CD14-positive monocyte (primary cell): ENCODE data around the gene HAUS7. TPM values are rescaled to one million over a fixed set of nuclear protein-coding genes. Genes with fewer than 3 reads are reported as not detected.

Source experiments
- DNase-seq, 3 donors: peaks; one replicate each; pipeline ENCODE4 v3.0.0-alpha.2; 2011 to 2022
- H2AFZ ChIP-seq: 2 replicates; pipeline ENCODE4 v1.6.0; 2012; ENCODE audit warnings: mild to moderate bottlenecking, low read depth, low read length, inconsistent platforms; ENCODE audit not compliant: insufficient read depth, poor library complexity, severe bottlenecking
- H3K27ac ChIP-seq, 2 donors: 1 replicate in 1 of 2; 2 replicates in 1 of 2; pipeline ENCODE4 v1.5.1; 2012 to 2013; ENCODE audit warnings: low read length in 2 of 2, control low read depth in 1 of 2, inconsistent platforms in 1 of 2, low read depth in 1 of 2, mild to moderate bottlenecking in 1 of 2
- H3K27me3 ChIP-seq, 2 donors: one replicate each; pipeline versions ENCODE4 v1.6.0 to v1.6.1; 2011 to 2013; ENCODE audit warnings: low read length in 2 of 2; ENCODE audit not compliant: control insufficient read depth in 2 of 2, insufficient read depth in 2 of 2
- H3K36me3 ChIP-seq, 2 donors: replicated peaks in 1 of 2; 1 replicate in 1 of 2; 2 replicates in 1 of 2; pipeline versions ENCODE4 v1.5.1 to v1.6.1; 2012 to 2013; ENCODE audit warnings: low read length in 2 of 2, control low read depth in 1 of 2, inconsistent platforms in 1 of 2, mild to moderate bottlenecking in 1 of 2; ENCODE audit not compliant: insufficient read depth in 2 of 2, control insufficient read depth in 1 of 2
- H3K4me1 ChIP-seq, 2 donors: 1 replicate in 1 of 2; 2 replicates in 1 of 2; pipeline versions ENCODE4 v1.5.1 to v1.6.1; 2012 to 2013; ENCODE audit warnings: low read length in 2 of 2, control low read depth in 1 of 2, inconsistent platforms in 1 of 2, mild to moderate bottlenecking in 1 of 2, moderate library complexity in 1 of 2; ENCODE audit not compliant: insufficient read depth in 2 of 2, control insufficient read depth in 1 of 2
- H3K4me2 ChIP-seq: replicated peaks from 2 replicates; pipeline ENCODE3; 2012; ENCODE audit warnings: low read length, moderate library complexity, mild to moderate bottlenecking; ENCODE audit not compliant: poor library complexity, severe bottlenecking; ENCODE audit errors: extremely low read depth
- H3K4me3 ChIP-seq, 3 experiments: fragments of 200-600 bp in 1 of 3; sonication (generic) in 1 of 3; replicated peaks in 1 of 3; 1 replicate in 2 of 3; 2 replicates in 1 of 3; pipeline ENCODE4 v1.5.1; 2011 to 2013; ENCODE audit warnings: low read length in 3 of 3, mild to moderate bottlenecking in 3 of 3, control low read depth in 2 of 3, low read depth in 2 of 3, inconsistent platforms in 1 of 3, moderate library complexity in 1 of 3
- H3K79me2 ChIP-seq: 2 replicates; pipeline ENCODE4 v1.6.0; 2012; ENCODE audit warnings: mild to moderate bottlenecking, control low read depth, inconsistent platforms, low read length, moderate library complexity; ENCODE audit not compliant: insufficient read depth
- H3K9ac ChIP-seq: 2 replicates; pipeline ENCODE4 v1.6.0; 2017; ENCODE audit warnings: low read length, mild to moderate bottlenecking; ENCODE audit not compliant: insufficient read depth, poor library complexity, severe bottlenecking
- H3K9me3 ChIP-seq, 2 donors: replicated peaks in 1 of 2; 1 replicate in 1 of 2; 2 replicates in 1 of 2; pipeline versions ENCODE4 v1.5.1 to v1.6.1; 2012 to 2013; ENCODE audit warnings: low read length in 2 of 2, control low read depth in 1 of 2; ENCODE audit not compliant: control insufficient read depth in 1 of 2, insufficient read depth in 1 of 2
- H4K20me1 ChIP-seq: 2 replicates; pipeline ENCODE4 v1.6.0; 2012; ENCODE audit warnings: mild to moderate bottlenecking, low read length, control low read depth, moderate library complexity; ENCODE audit not compliant: insufficient read depth
- H3K27ac Mint-ChIP-seq, 7 donors: one replicate each; pipeline ENCODE4 v1.8.0; 2020; ENCODE audit warnings: mild to moderate bottlenecking in 7 of 7, mixed read lengths in 7 of 7, moderate library complexity in 6 of 7, inconsistent platforms in 2 of 7
- H3K27me3 Mint-ChIP-seq, 3 donors: one replicate each; pipeline ENCODE4 v1.8.0; 2021 to 2022; ENCODE audit warnings: low read depth in 3 of 3, mild to moderate bottlenecking in 3 of 3, mixed read lengths in 3 of 3, moderate library complexity in 3 of 3, inconsistent platforms in 1 of 3
- H3K36me3 Mint-ChIP-seq, 2 donors: one replicate each; pipeline ENCODE4 v1.8.0; 2020; ENCODE audit warnings: mixed read lengths in 2 of 2, inconsistent platforms in 1 of 2, mild to moderate bottlenecking in 1 of 2
- H3K4me1 Mint-ChIP-seq: one replicate; pipeline ENCODE4 v1.8.0; 2020; ENCODE audit warnings: mild to moderate bottlenecking, mixed read lengths
- H3K4me3 Mint-ChIP-seq, 2 donors: one replicate each; pipeline ENCODE4 v1.8.0; 2020; ENCODE audit warnings: mild to moderate bottlenecking in 2 of 2, mixed read lengths in 2 of 2, moderate library complexity in 1 of 2
- H3K9me3 Mint-ChIP-seq, 7 donors: one replicate each; pipeline ENCODE4 v1.8.0; 2020 to 2022; ENCODE audit warnings: mixed read lengths in 7 of 7, mild to moderate bottlenecking in 6 of 7, moderate library complexity in 6 of 7, inconsistent platforms in 2 of 7
- whole genome bisulfite sequencing: methylation state at CpG from one replicate; pipeline ENCODE4 v1.1.5; 2013; ENCODE audit warnings: missing lambda C conversion rate; ENCODE audit not compliant: insufficient coverage; 5-methylcytosine and 5-hydroxymethylcytosine counted together
- intact Hi-C, 2 donors: fragments of 100-400 bp; cut with micrococcal nuclease; formaldehyde crosslinking; loops; one replicate each; pipeline versions ENCODE4 v1.15.0 to v1.15.1; 2023
- polyA plus RNA-seq, 3 donors: library from polyadenylated mRNA; depleted of rRNA in 1 of 3; unstranded in 2 of 3; stranded (reverse) in 1 of 3; fragments of 300-500 nt in 2 of 3; fragments of >200 nt in 1 of 3; fragmentation: Illumina TruSeq in 2 of 3; gene quantifications; 1 replicate in 2 of 3; 2 replicates in 1 of 3; pipeline ENCODE4 v1.2.3, GENCODE V29; 2012 to 2021
- TF ChIP-seq, protein P1 (sequence below): fragments of 200-600 bp; IDR thresholded peaks from one replicate; pipeline ENCODE4 v1.8.0; 2022; ENCODE audit warnings: antibody characterized with exemption, mild to moderate bottlenecking

The HAUS7 gene
- polyA plus RNA-seq, 3 donors, result 23.8 to 37.5 (median 26.7) TPM

DNA sequence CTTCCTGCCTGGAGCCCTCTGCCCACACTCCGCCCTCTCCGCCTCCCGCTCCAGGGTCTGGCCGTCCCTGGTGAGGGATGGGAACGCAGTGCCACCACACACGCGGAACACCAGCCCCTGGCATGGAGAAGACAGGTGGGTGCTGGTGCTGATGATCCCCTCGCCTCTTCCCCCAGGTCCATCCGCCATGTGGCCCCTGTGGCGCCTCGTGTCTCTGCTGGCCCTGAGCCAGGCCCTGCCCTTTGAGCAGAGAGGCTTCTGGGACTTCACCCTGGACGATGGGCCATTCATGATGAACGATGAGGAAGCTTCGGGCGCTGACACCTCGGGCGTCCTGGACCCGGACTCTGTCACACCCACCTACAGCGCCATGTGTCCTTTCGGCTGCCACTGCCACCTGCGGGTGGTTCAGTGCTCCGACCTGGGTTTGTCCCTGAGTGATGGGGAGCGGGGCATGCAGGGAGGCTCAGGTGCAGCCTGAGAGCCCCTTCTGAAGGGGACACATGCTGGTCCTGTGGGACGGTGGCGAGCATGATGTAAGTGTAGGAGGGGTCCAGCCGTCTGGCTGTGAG, 34.2 kb upstream of the HAUS7 start:
- H3K36me3 Mint-ChIP-seq, result no peaks in the 10 kb centered on the region
- TF ChIP-seq, protein P1, sequence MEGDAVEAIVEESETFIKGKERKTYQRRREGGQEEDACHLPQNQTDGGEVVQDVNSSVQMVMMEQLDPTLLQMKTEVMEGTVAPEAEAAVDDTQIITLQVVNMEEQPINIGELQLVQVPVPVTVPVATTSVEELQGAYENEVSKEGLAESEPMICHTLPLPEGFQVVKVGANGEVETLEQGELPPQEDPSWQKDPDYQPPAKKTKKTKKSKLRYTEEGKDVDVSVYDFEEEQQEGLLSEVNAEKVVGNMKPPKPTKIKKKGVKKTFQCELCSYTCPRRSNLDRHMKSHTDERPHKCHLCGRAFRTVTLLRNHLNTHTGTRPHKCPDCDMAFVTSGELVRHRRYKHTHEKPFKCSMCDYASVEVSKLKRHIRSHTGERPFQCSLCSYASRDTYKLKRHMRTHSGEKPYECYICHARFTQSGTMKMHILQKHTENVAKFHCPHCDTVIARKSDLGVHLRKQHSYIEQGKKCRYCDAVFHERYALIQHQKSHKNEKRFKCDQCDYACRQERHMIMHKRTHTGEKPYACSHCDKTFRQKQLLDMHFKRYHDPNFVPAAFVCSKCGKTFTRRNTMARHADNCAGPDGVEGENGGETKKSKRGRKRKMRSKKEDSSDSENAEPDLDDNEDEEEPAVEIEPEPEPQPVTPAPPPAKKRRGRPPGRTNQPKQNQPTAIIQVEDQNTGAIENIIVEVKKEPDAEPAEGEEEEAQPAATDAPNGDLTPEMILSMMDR, result no peak
- Histone ChIP-seq H3K79me2 (no peaks in the 10 kb centered on the region), H2AFZ (no peak overlapping the region), H3K9ac (no peak overlapping the region), H3K4me1 (no peaks in the 10 kb centered on the region), H3K27ac (no peak overlapping the region), H3K9me3 (no peaks in the 10 kb centered on the region), H3K4me2 (no peak overlapping the region), H4K20me1 (no peaks in the 10 kb centered on the region), H3K27me3 (no peaks in the 10 kb centered on the region), H3K4me3 (no peak overlapping the region), H3K36me3 (no peaks in the 10 kb centered on the region)
- H3K9me3 Mint-ChIP-seq, result peaks cover 0 to 6% (median 1%) of the 10 kb centered on the region in 7 donors
- intact Hi-C loops, result loop anchor here (5.0 to 10.0 kb wide), 3 partner anchors 32 to 542 kb away; partner anchors contain the start of gene HAUS7 (in 1 of the 2)
- DNase-seq, result no peak
- H3K27ac Mint-ChIP-seq, result no peak overlapping the region
- H3K4me1 Mint-ChIP-seq, result peaks cover 3% of the 10 kb centered on the region
- H3K27me3 Mint-ChIP-seq, result peaks cover 4 to 10% (median 4%) of the 10 kb centered on the region in 3 donors
- WGBS, result 69% methylated on average over 7 of the region's 26 CpGs
- H3K4me3 Mint-ChIP-seq, result no peak overlapping the region

DNA sequence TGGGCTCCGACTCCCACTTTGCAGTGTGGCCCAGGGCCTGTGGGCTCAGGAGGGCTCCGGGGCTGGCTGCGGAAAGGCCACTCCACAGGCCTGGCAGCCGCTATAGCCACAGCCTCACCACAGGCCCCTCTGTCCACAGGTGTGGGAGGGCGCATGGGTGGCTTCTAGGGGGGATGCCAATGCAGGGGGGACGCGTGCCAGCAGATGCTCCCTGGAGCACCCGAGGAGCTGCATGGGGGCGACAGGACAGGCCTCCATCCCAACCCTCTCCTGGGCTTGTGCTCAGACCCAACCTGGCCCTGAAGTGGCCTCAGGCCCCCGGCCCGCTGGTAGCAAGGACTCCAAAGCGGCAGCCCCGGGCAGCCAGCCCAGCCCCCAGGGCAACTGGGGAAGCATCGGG, 32.4 kb upstream of the HAUS7 start:
- no peaks in the 10 kb centered on the region for H3K9me3 ChIP-seq
- no peaks in the 10 kb centered on the region for H3K4me1 ChIP-seq
- Mint-ChIP-seq H3K27me3 (peaks cover 4 to 7% (median 4%) of the 10 kb centered on the region in 3 donors), H3K4me1 (peaks cover 3% of the 10 kb centered on the region), H3K4me3 (no peak overlapping the region), H3K27ac (no peak overlapping the region), H3K36me3 (no peaks in the 10 kb centered on the region), H3K9me3 (peaks cover 0 to 6% (median 1%) of the 10 kb centered on the region in 7 donors)
- no peak overlapping the region for H3K9ac ChIP-seq
- no peaks in the 10 kb centered on the region for H3K79me2 ChIP-seq
- H3K4me2 ChIP-seq, result no peak overlapping the region
- intact Hi-C loops, result loop anchor here in 1 of 2 donors (10.0 kb wide), 1 partner anchor 468 kb away; no protein-coding TSS in a partner anchor
- H3K4me3 ChIP-seq, result no peak overlapping the region
- H3K27ac ChIP-seq, result no peak overlapping the region
- no peaks in the 10 kb centered on the region for H4K20me1 ChIP-seq
- TF ChIP-seq, protein P1, result no peak
- WGBS, result 93% methylated on average over 5 of the region's 14 CpGs
- DNase-seq, result no peak
- H3K27me3 ChIP-seq, result no peaks in the 10 kb centered on the region
- no peak overlapping the region for H2AFZ ChIP-seq
- no peaks in the 10 kb centered on the region for H3K36me3 ChIP-seq
